Measurements from ENCODE around the gene MAGEA10.
"Not testable (repeated sequence)": the region's sequence is repeated elsewhere in the genome, so short reads cannot be mapped to it uniquely, and the experiment has no call there.

The MAGEA10 gene

GRCh38 chrX:152138388-152138784 lies at the start of gene MAGEA10:
Gene MAGEA10 (minus strand): TSS chrX:152138577. CDS start chrX:152135620, 2,957 bp downstream.
- DNase-seq (ENCODE audit: low read depth in 2 of 2), result no peak

- no peak for DNase-seq (ENCODE audit: low read depth in 2 of 2)
Measured at GRCh38 chrX:152177497-152178269, 39.3 kb upstream of the MAGEA10 start.

GRCh38 chrX:152177052-152177451 lies 38.7 kb upstream of the MAGEA10 start:
- no peak for DNase-seq (ENCODE audit: low read depth in 2 of 2)

GRCh38 chrX:152175892-152176291 lies 37.5 kb upstream of the MAGEA10 start:
- DNase-seq (ENCODE audit: low read depth in 2 of 2), result not testable (repeated sequence)

GRCh38 chrX:152173923-152174322 lies 35.5 kb upstream of the MAGEA10 start:
- DNase-seq (ENCODE audit: low read depth in 2 of 2), result not testable (repeated sequence)

- DNase-seq (ENCODE audit: low read depth in 2 of 2), result no peak
Measured at GRCh38 chrX:152170621-152171020, 32.2 kb upstream of the MAGEA10 start.

GRCh38 chrX:152165033-152165743 lies 26.8 kb upstream of the MAGEA10 start:
- no peak for DNase-seq (ENCODE audit: low read depth in 2 of 2)

GRCh38 chrX:152157042-152157441 lies 18.7 kb upstream of the MAGEA10 start:
- DNase-seq (ENCODE audit: low read depth in 2 of 2), result no peak

- no peak for DNase-seq (ENCODE audit: low read depth in 2 of 2)
Measured at GRCh38 chrX:152155766-152156310, 17.5 kb upstream of the MAGEA10 start.

GRCh38 chrX:152154050-152154449 lies 15.7 kb upstream of the MAGEA10 start:
- no peak for DNase-seq (ENCODE audit: low read depth in 2 of 2)

GRCh38 chrX:152151256-152151655 lies 12.9 kb upstream of the MAGEA10 start:
- no peak for DNase-seq (ENCODE audit: low read depth in 2 of 2)

- DNase-seq (ENCODE audit: low read depth in 2 of 2), result no peak
Measured at GRCh38 chrX:152149648-152150047, 11.3 kb upstream of the MAGEA10 start.

GRCh38 chrX:152139589-152139988 lies 1.2 kb upstream of the MAGEA10 start:
- no peak for DNase-seq (ENCODE audit: low read depth in 2 of 2)

- no peak for DNase-seq (ENCODE audit: low read depth in 2 of 2)
Measured at GRCh38 chrX:152137771-152138387, 498 bp downstream of the MAGEA10 start.

- no peak for DNase-seq (ENCODE audit: low read depth in 2 of 2)
Measured at GRCh38 chrX:152136312-152136711, 2.1 kb downstream of the MAGEA10 start.

GRCh38 chrX:152131525-152131924 lies 6.9 kb downstream of the MAGEA10 start:
- DNase-seq (ENCODE audit: low read depth in 2 of 2), result no peak

GRCh38 chrX:152129069-152129844 lies 9.1 kb downstream of the MAGEA10 start:
- DNase-seq (ENCODE audit: low read depth in 2 of 2), result not testable (repeated sequence)

- DNase-seq (ENCODE audit: low read depth in 2 of 2), result no peak
Measured at GRCh38 chrX:152117305-152117704, 21.1 kb downstream of the MAGEA10 start.

- no peak for DNase-seq (ENCODE audit: low read depth in 2 of 2)
Measured at GRCh38 chrX:152108527-152108926, 29.9 kb downstream of the MAGEA10 start.

- no peak for DNase-seq (ENCODE audit: low read depth in 2 of 2)
Measured at GRCh38 chrX:152103866-152104265, 34.5 kb downstream of the MAGEA10 start.

- DNase-seq (ENCODE audit: low read depth in 2 of 2), result no peak
Measured at GRCh38 chrX:152086141-152086540, 52.2 kb downstream of the MAGEA10 start.

Measured in stimulated activated CD8-positive, alpha-beta memory T cell treated with anti-CD3 and anti-CD28 coated beads, Interleukin-2, amount 100 ng/mL, for 1 hour (primary cell).